ENCODE measurements around the gene AVP. TPM values are rescaled to one million over a fixed set of nuclear protein-coding genes. Genes with fewer than 3 reads are reported as not detected.

AVP gene
- total and polyA plus RNA-seq, 4 donors = 2.5 TPM; not detected in 3

GRCh38 chr20:3041854-3042409 is 42.6 kb downstream of the AVP start:
- H3K9ac ChIP-seq (ENCODE audit: low read depth in 1 of 2, low read length in 2 of 2) = peak overlapping the region; percentile 19 to 52
- peaks cover 5 to 39% (median 25%) of the 10 kb centered on the region in 4 donors for H3K4me1 ChIP-seq (ENCODE audit: control insufficient read depth in 4 of 4, insufficient read depth in 4 of 4, low read length in 3 of 4)
- H3K27me3 ChIP-seq (ENCODE audit: control insufficient read depth in 4 of 4, insufficient read depth in 4 of 4, low read length in 3 of 4) = no peaks in the 10 kb centered on the region
- peak overlapping the region; percentile 74 to 82 for H3K27ac ChIP-seq (ENCODE audit: low read depth in 1 of 2, low read length in 2 of 2)
- peak overlapping the region; percentile 8 to 47 (median 36) for H3K4me3 ChIP-seq (ENCODE audit: low read depth in 1 of 3, low read length in 3 of 3)
- no peaks in the 10 kb centered on the region for H3K9me3 ChIP-seq (ENCODE audit: control insufficient read depth in 4 of 4, low read length in 3 of 4)
- DNase-seq (ENCODE audit: low spot score) = no peak
- WGBS = 26% methylated on average over 10 of the region's 10 CpGs
- H3K36me3 ChIP-seq (ENCODE audit: control insufficient read depth in 4 of 4, insufficient read depth in 3 of 4, low read depth in 1 of 4, low read length in 3 of 4) = peaks cover 0 to 11% (median 8%) of the 10 kb centered on the region in 4 donors
- TF ChIP-seq REST (IDR thresholded peaks at IDR 0.05) (no peak), SP1 (IDR thresholded peaks at IDR 0.05) (no peak), EGR1 (IDR thresholded peaks at IDR 0.05; ENCODE audit: low read depth in 2 of 2) (no peak), ATF3 (IDR thresholded peaks at IDR 0.05) (no peak), GABPA (IDR thresholded peaks at IDR 0.05 in 1 of 2, conservative IDR thresholded peaks at IDR 0.05 in 1 of 2) (peak in 1 of 2 donors; percentile 69), HNF4G (IDR thresholded peaks at IDR 0.05) (no peak), YY1 (IDR thresholded peaks at IDR 0.05) (no peak), NR2F2 (IDR thresholded peaks at IDR 0.05) (no peak), RAD21 (IDR thresholded peaks at IDR 0.05) (no peak), FOXA2 (IDR thresholded peaks at IDR 0.05) (peak; percentile 65), FOXA1 (IDR thresholded peaks at IDR 0.05) (peak; percentile 3), RXRA (IDR thresholded peaks at IDR 0.05) (no peak), TAF1 (conservative IDR thresholded peaks at IDR 0.05) (peak; percentile 51)

GRCh38 chr20:3040086-3040485 is 44.4 kb downstream of the AVP start:
- Histone ChIP-seq H3K27me3 (ENCODE audit: control insufficient read depth in 4 of 4, insufficient read depth in 4 of 4, low read length in 3 of 4) (no peaks in the 10 kb centered on the region), H3K27ac (ENCODE audit: low read depth in 1 of 2, low read length in 2 of 2) (no peak overlapping the region), H3K4me3 (ENCODE audit: low read depth in 1 of 3, low read length in 3 of 3) (no peak overlapping the region), H3K36me3 (ENCODE audit: control insufficient read depth in 4 of 4, insufficient read depth in 3 of 4, low read depth in 1 of 4, low read length in 3 of 4) (peaks cover 0 to 22% (median 17%) of the 10 kb centered on the region in 4 donors), H3K9me3 (ENCODE audit: control insufficient read depth in 4 of 4, low read length in 3 of 4) (no peaks in the 10 kb centered on the region), H3K9ac (ENCODE audit: low read depth in 1 of 2, low read length in 2 of 2) (no peak overlapping the region), H3K4me1 (ENCODE audit: control insufficient read depth in 4 of 4, insufficient read depth in 4 of 4, low read length in 3 of 4) (peaks cover 5 to 35% (median 21%) of the 10 kb centered on the region in 4 donors)
- DNase-seq (ENCODE audit: low spot score) = no peak
- TF ChIP-seq ZBTB33 (IDR thresholded peaks at IDR 0.05) (no peak), HNF4G (IDR thresholded peaks at IDR 0.05) (no peak), CTCF (IDR thresholded peaks at IDR 0.05; ENCODE audit: low read depth, low read length, missing input control) (no peak), ATF3 (IDR thresholded peaks at IDR 0.05) (no peak), JUND (IDR thresholded peaks at IDR 0.05) (no peak), FOXA1 (IDR thresholded peaks at IDR 0.05) (no peak), EGR1 (IDR thresholded peaks at IDR 0.05; ENCODE audit: low read depth in 2 of 2) (no peak), HNF4A (conservative IDR thresholded peaks at IDR 0.05) (no peak), RXRA (IDR thresholded peaks at IDR 0.05) (no peak), MAX (IDR thresholded peaks at IDR 0.05) (no peak), REST (IDR thresholded peaks at IDR 0.05) (no peak), FOXA2 (IDR thresholded peaks at IDR 0.05) (no peak), RAD21 (IDR thresholded peaks at IDR 0.05) (no peak), GABPA (IDR thresholded peaks at IDR 0.05 in 1 of 2, conservative IDR thresholded peaks at IDR 0.05 in 1 of 2) (no peak), SP1 (IDR thresholded peaks at IDR 0.05) (no peak), TAF1 (conservative IDR thresholded peaks at IDR 0.05) (no peak)
- WGBS = 96% methylated on average over 8 of the region's 8 CpGs
